ENCODE data around the gene THAP9.

THAP9 gene

GRCh38 chr4:82900411-82901182, at the start of gene THAP9:
THAP9 (plus strand) TSS chr4:82900735; CDS start chr4:82900803, 68 bp downstream.
- peak within 1 kb of the TSS; percentile 93 for H3K4me3 ChIP-seq (ENCODE audit: insufficient read depth, low read length, poor library complexity, severe bottlenecking)
- H3K9me2 ChIP-seq (replicated peaks; ENCODE audit: insufficient read depth, low read length): no peaks in the 10 kb centered on the region
- H3K27ac ChIP-seq (ENCODE audit: low read depth, low read length): peak within 1 kb of the TSS; percentile 89
- H3K79me2 ChIP-seq (ENCODE audit: insufficient read depth, low read length): peaks cover 54% of the 10 kb centered on the region
- no peak for TF ChIP-seq CTCF (IDR thresholded peaks at IDR 0.05; ENCODE audit: insufficient read depth, low read length, poor library complexity, severe bottlenecking)
- no peak for TF ChIP-seq EZH2phosphoT487 (conservative IDR thresholded peaks at IDR 0.05; ENCODE audit: low read length)
- peaks cover 6% of the 10 kb centered on the region; the same call in 1 of the 2 replicates for H4K20me1 ChIP-seq (ENCODE audit: low read depth, low read length)
- no peaks in the 10 kb centered on the region; the same call in 1 of the 2 replicates for H3K36me3 ChIP-seq (ENCODE audit: low read length)
- H3K4me2 ChIP-seq (ENCODE audit: low read depth, low read length, poor library complexity, severe bottlenecking): peak within 1 kb of the TSS; percentile 98
- H3K9me3 ChIP-seq (ENCODE audit: insufficient read depth, low read length): no peaks in the 10 kb centered on the region
- peak within 1 kb of the TSS; percentile 95 for H3K9ac ChIP-seq (ENCODE audit: low read length)
- no peaks in the 10 kb centered on the region for H3K27me3 ChIP-seq (ENCODE audit: low read length)
- peak within 1 kb of the TSS; percentile 77 for H2AFZ ChIP-seq (ENCODE audit: low read depth, low read length, severe bottlenecking)
- peaks cover 17% of the 10 kb centered on the region for H3F3A ChIP-seq (ENCODE audit: insufficient read depth)

GRCh38 chr4:82851318-82851717, 49.2 kb upstream of the THAP9 start:
- H3K27me3 ChIP-seq (ENCODE audit: low read length): no peaks in the 10 kb centered on the region
- no peaks in the 10 kb centered on the region for H3K9me2 ChIP-seq (replicated peaks; ENCODE audit: insufficient read depth, low read length)
- no peaks in the 10 kb centered on the region for H3F3A ChIP-seq (ENCODE audit: insufficient read depth)
- H4K20me1 ChIP-seq (ENCODE audit: low read depth, low read length): no peaks in the 10 kb centered on the region
- H3K4me2 ChIP-seq (ENCODE audit: low read depth, low read length, poor library complexity, severe bottlenecking): no peak overlapping the region
- peaks cover 13% of the 10 kb centered on the region; the same call in 1 of the 2 replicates for H3K36me3 ChIP-seq (ENCODE audit: low read length)
- H3K9ac ChIP-seq (ENCODE audit: low read length): no peak overlapping the region
- H3K4me3 ChIP-seq (ENCODE audit: insufficient read depth, low read length, poor library complexity, severe bottlenecking): no peak overlapping the region
- H2AFZ ChIP-seq (ENCODE audit: low read depth, low read length, severe bottlenecking): no peak overlapping the region
- H3K27ac ChIP-seq (ENCODE audit: low read depth, low read length): no peak overlapping the region
- no peaks in the 10 kb centered on the region for H3K79me2 ChIP-seq (ENCODE audit: insufficient read depth, low read length)
- H3K9me3 ChIP-seq (ENCODE audit: insufficient read depth, low read length): no peaks in the 10 kb centered on the region
- no peak for TF ChIP-seq EZH2phosphoT487 (conservative IDR thresholded peaks at IDR 0.05; ENCODE audit: low read length)
- no peak for TF ChIP-seq CTCF (IDR thresholded peaks at IDR 0.05; ENCODE audit: insufficient read depth, low read length, poor library complexity, severe bottlenecking)

- Histone ChIP-seq H3K27ac (ENCODE audit: low read depth, low read length) (no peak overlapping the region), H3F3A (ENCODE audit: insufficient read depth) (no peaks in the 10 kb centered on the region), H3K9ac (ENCODE audit: low read length) (no peak overlapping the region), H4K20me1 (ENCODE audit: low read depth, low read length) (no peaks in the 10 kb centered on the region), H3K9me2 (replicated peaks; ENCODE audit: insufficient read depth, low read length) (no peaks in the 10 kb centered on the region), H3K36me3 (ENCODE audit: low read length) (peaks cover 13% of the 10 kb centered on the region; the same call in 1 of the 2 replicates), H3K27me3 (ENCODE audit: low read length) (no peaks in the 10 kb centered on the region), H3K4me2 (ENCODE audit: low read depth, low read length, poor library complexity, severe bottlenecking) (no peak overlapping the region), H3K9me3 (ENCODE audit: insufficient read depth, low read length) (no peaks in the 10 kb centered on the region), H3K4me3 (ENCODE audit: insufficient read depth, low read length, poor library complexity, severe bottlenecking) (no peak overlapping the region), H2AFZ (ENCODE audit: low read depth, low read length, severe bottlenecking) (no peak overlapping the region), H3K79me2 (ENCODE audit: insufficient read depth, low read length) (no peaks in the 10 kb centered on the region)
- TF ChIP-seq CTCF (IDR thresholded peaks at IDR 0.05; ENCODE audit: insufficient read depth, low read length, poor library complexity, severe bottlenecking) (no peak), EZH2phosphoT487 (conservative IDR thresholded peaks at IDR 0.05; ENCODE audit: low read length) (no peak)
Measured at GRCh38 chr4:82851885-82852750, 48.4 kb upstream of the THAP9 start.

Measured in SU-DHL-6 (cell line).